Right ventricle myocardium inferior (tissue), 1 donor: ENCODE data around the gene TENM4. TPM values are rescaled to one million over a fixed set of nuclear protein-coding genes. Genes with fewer than 3 reads are reported as not detected.
"Not testable (repeated sequence)": the region's sequence is repeated elsewhere in the genome, so short reads cannot be mapped to it uniquely, and the experiment has no call there.

ENCODE experiments used
- ATAC-seq: fragments of 200-7000 bp; cut with Tn5 transposase; one replicate; pipeline ENCODE4 v1.9.1; 2020; ENCODE audit warnings: mild to moderate bottlenecking, moderate library complexity
- DNase-seq: peaks from one replicate; pipeline ENCODE4 v3.0.0; 2021; ENCODE audit errors: missing footprints
- intact Hi-C: fragments of 100-400 bp; cut with DNase I; formaldehyde crosslinking; loops from one replicate; pipeline ENCODE4 v1.11.0; 2022
- total RNA-seq: library from RNA; stranded (reverse); fragmentation: NEBNext Ultra II Directional; extraction: Animal tissue kit (Norgen Biotek cat#: 25700); gene quantifications from one replicate; pipeline ENCODE4 v1.2.1, GENCODE V29; 2021
- donor health status: DM: no; HTN: yes; CAD: no; lungs with severe emphysema.

The TENM4 gene
- total RNA-seq, 1 donor from 2014 or later, result 0.35 TPM

- ATAC-seq (no peak), DNase-seq (no peak)
- intact Hi-C loops, result no loop called here
Measured at GRCh38 chr11:79243422-79244210, 197.2 kb downstream of the TENM4 start.

- ATAC-seq (no peak), DNase-seq (no peak)
- intact Hi-C loops, result no loop called here
Measured at GRCh38 chr11:79242616-79243015, 198.2 kb downstream of the TENM4 start.

DNA sequence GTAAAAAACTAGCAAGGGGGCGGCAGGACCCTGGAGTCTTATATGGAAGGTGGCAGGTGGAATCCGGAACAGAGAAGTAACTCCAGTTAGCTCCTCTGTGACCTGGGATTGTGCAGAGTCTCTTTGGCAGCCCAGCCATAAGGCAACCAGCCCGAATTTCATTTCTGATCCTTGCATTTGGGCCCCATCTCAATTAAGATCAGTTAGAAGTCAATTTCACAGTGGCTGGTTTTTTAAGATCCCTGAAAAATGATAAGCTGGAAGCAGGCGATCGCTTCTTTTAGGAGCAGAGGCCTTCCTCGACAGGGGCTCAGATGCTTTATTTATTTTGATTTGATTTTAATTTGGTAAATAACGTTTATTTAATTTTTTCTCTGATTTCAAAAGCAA, 199.0 kb downstream of the TENM4 start:
- intact Hi-C loops, result no loop called here
- no peak for ATAC-seq
- no peak for DNase-seq

DNA sequence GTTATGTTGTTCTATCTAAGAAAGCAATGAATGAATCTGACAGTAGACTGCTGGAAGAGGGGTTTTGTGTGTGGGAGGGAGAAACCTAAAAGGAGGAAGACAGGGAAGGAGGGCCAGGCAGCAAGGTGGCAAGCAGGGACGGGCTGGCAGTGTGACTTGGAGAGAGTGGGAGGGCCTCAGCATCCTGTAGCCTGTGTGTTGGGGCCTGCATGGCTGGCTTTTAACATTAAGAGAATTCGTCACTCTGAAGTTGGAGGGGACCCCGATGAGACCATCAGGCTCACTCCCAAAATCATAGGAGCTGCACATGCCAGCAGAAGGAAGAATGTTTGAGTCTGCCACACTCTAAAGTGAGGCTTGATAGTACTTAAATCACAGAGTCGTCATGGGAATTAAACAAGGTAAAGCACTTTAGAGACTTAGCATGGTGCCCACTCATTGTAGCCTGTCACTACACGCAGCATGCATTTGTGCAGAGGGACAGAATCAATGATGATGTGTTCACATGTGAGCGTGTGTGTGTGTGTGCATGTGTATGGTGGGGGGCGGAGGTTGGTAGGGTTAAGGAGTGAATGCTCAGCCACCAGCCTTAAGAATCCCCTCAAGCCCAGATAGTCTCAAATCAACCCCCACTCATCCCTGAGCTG, 199.5 kb downstream of the TENM4 start:
- intact Hi-C loops, result no loop called here
- ATAC-seq, result no peak
- no peak for DNase-seq

GRCh38 chr11:79237703-79238102, 203.1 kb downstream of the TENM4 start:
- peak; percentile 69 for ATAC-seq
- DNase-seq, result no peak
- intact Hi-C loops, result no loop called here

- intact Hi-C loops, result no loop called here
- no peak for DNase-seq
- ATAC-seq, result no peak
Measured at GRCh38 chr11:79237091-79237490, 203.7 kb downstream of the TENM4 start.

- DNase-seq (no peak), ATAC-seq (peak; percentile 64)
- intact Hi-C loops, result no loop called here
Measured at GRCh38 chr11:79236541-79236971, 204.3 kb downstream of the TENM4 start.

GRCh38 chr11:79235696-79236095, 205.1 kb downstream of the TENM4 start:
- intact Hi-C loops, result no loop called here
- no peak for DNase-seq
- no peak for ATAC-seq

DNA sequence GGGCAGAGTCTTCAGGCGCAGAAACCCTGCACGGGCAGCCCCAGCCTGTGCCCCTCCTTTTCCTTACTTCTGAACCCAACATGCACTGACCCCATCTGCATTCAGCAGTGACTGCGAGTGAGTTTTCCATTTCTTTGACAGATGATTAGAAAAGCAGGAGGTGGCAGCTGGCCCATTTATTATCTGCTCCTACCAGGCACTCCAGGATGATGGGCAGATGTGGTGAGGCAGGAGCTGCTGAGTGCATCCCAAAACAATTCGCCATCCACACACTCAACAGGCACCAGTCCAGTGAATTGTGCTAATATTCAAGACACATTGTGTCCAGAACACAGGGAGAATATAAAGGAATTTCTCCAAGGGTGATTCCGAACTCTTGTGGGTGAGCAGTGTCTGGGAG, 208.5 kb downstream of the TENM4 start:
- no peak for DNase-seq
- intact Hi-C loops, result no loop called here
- ATAC-seq, result no peak

DNA sequence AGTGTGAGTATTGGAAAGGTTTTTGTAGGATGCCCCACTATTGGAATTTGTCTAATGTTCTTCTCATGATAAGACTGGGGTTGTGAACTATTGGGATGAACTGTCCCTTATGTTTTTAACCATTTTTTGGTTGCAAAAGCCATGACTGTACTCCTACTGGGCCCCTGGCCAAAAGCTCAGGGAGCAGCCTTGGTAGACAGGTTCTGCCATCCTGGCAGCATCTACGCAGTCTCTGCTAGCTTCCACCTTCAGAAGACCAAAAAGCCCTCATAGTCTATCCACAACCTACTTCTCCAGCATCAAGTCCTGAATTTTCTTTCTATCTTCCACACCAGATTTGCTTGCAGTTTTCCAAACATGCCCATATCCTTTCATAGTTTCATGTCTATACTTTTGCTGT, 211.8 kb downstream of the TENM4 start:
- DNase-seq (no peak), ATAC-seq (no peak)
- intact Hi-C loops, result no loop called here

DNA sequence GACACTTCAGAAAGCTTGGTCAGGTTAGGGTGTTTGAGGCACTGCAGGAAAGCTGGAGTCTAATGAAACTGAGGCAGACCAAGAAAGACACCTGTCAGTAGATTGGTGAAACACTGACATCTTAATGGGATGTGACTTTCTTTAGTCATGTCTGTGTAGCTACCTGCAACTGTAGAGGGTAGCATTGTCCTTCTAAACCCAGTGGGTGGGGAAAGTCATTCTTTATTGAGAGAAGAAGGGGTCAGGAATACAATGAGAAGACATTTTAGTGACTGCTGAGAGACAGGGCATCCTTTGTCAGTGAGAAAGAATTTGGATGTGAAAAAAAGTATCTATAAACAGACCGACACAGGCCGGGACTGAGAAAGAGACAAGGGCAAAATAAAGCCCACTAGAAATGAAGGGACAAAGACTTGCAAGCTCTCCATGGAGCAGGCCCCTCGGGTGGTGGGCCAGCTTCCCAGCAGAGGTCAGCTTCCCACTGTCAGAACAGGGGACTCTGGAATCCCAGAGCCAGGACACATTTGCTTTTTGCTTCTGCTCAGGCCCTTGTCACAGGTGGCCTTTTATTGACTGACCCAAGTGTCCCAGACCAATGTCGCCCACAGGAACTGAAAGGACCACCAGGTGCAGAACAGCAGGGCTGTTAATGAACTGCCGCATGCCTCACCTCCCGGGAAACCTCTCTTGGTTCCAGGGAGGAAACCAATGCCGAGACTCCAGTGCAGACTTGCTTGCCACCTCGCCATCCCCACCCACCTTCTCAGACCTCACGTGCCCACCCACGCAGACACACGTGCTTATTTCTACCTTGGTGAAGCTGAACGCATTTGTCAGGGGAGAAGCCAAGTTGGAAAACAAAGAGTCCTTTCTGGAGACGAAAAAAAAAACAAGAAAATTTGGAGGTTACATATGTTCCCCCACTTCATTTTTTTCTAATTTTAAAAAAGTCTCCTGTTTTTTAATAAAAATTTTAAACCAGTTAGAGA, 212.8 kb downstream of the TENM4 start:
- ATAC-seq (no peak), DNase-seq (no peak)
- intact Hi-C loops, result no loop called here

DNA sequence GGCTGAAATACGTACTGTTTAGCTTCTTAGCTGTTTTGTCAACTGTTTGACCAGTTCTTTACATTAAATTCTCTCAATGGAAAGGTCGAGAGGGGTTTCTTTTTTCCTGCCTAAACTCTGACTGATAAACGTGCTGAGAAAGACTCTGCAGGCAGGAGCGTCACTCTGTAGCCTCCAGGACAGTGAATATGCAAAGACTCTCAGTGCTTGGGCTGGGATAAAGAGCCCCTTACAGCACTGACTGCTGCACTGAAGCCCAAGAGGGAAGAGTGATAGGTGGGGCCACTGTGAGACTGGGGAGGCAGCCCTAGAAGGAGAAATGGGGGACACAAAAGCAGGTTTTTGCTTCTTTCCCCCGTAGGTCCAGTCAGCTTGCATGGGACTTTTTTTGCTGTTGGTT, 213.5 kb downstream of the TENM4 start:
- ATAC-seq (no peak), DNase-seq (no peak)
- intact Hi-C loops, result no loop called here

GRCh38 chr11:79226126-79226525, 214.7 kb downstream of the TENM4 start:
- DNase-seq (no peak), ATAC-seq (no peak)
- intact Hi-C loops, result no loop called here

GRCh38 chr11:79222163-79222562, 218.7 kb downstream of the TENM4 start:
- DNase-seq, intact Hi-C loops, ATAC-seq: not testable (repeated sequence)

DNA sequence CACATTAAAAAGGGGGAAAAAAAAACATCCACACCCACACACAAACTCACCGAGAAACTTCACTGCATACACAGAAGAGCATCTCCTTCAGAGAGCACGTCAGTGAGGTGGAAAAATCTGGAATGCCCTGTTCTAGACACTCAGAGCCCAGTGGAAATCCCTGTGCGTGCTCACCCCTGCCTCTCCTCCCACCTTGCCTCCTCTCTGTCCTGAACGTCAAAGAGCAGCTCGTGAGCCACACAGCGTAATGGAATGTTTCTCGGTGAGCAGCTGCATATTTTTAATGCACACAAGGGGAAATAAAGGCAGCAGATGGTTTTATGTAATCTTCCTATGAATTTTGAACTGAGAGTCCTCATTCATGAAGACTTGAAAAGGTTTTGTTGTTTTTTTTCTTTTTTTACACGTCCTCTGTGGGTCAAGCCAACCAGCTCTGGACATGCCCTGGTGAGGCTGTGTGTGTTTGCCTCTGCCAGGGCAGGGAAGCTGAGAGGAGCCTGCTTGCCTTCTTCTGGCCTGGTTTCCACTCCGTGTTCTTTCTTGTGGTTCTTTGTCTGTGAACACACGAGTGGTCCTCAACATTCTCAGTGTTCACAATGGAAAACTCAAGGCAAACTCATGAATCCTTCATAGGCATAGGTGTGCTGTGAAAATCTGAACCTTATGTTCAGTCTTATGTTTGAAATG, 219.2 kb downstream of the TENM4 start:
- DNase-seq, result no peak
- intact Hi-C loops, result no loop called here

GRCh38 chr11:79220171-79220570, 220.7 kb downstream of the TENM4 start:
- intact Hi-C loops, result no loop called here
- ATAC-seq, result no peak
- no peak for DNase-seq

More for the DNA sequence above, 219.2 kb downstream of the TENM4 start:
- no peak for ATAC-seq

- DNase-seq (no peak), ATAC-seq (no peak)
- intact Hi-C loops, result no loop called here
Measured at GRCh38 chr11:79219186-79220045, 221.4 kb downstream of the TENM4 start.

DNA sequence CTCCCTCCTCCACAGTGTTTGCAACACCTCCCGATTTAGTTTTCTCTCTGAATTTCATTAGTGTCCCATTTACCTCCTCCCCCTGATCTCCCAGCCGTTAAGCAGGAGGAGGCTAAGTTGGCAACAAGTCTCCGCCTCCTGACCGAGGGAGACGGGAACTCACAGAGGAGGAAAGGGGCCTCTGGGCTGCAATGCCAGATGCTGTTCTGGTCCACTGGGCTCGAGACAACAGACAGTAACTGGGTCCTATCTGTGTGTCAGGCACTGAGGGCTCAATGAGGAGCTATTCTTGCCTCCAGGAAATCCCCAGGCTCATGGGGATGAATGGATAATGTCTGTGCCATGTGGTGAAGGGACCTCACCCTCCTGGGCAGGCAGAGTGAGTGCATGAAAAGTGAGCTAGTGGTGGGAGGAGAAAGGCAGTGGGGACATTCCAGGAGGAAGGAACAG, 228.1 kb downstream of the TENM4 start:
- ATAC-seq (no peak), DNase-seq (no peak)
- intact Hi-C loops, result no loop called here
